ENCODE results near the gene ATL3.
"Not testable (repeated sequence)": the region's sequence is repeated elsewhere in the genome, so short reads cannot be mapped to it uniquely, and the experiment has no call there.

Gene ATL3

DNA sequence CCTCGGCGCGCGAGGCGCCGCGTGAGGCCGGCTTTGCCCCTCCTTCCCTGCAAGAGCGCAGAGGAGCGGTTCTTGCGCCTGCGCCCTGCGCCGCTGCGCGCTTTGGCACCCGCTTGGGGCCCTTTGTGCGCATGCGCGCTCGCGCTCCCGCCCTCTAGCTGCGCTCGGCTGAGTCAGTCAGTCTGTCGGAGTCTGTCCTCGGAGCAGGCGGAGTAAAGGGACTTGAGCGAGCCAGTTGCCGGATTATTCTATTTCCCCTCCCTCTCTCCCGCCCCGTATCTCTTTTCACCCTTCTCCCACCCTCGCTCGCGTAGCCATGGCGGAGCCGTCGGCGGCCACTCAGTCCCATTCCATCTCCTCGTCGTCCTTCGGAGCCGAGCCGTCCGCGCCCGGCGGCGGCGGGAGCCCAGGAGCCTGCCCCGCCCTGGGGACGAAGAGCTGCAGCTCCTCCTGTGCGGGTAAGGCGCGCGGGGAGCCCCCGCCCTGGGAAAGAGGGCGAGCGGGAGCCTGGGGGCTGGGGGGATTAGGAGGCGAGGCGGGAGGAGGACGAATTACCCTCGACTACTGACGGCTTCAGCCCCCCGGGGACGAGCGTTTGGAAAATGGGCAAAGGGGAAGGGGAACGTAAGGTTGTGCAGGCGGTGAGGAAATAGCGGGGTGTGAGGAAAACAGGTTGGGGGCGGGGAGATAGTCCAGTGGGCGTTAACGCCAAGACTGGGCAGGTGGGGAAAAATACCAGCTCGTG lies 10.3 kb upstream of the ATL3 start, which contains the start of gene RTN3:
Gene RTN3, plus strand, starts transcription at position 180 of the 745 bp plus-strand sequence. Its CDS starts 137 bp downstream, at position 317.
- peak; percentile 99 for DNase-seq (ENCODE audit: low read depth)

- DNase-seq (ENCODE audit: low read depth) = no peak
Observed at GRCh38 chr11:63680834-63681320, 9.7 kb upstream of the ATL3 start.

DNA sequence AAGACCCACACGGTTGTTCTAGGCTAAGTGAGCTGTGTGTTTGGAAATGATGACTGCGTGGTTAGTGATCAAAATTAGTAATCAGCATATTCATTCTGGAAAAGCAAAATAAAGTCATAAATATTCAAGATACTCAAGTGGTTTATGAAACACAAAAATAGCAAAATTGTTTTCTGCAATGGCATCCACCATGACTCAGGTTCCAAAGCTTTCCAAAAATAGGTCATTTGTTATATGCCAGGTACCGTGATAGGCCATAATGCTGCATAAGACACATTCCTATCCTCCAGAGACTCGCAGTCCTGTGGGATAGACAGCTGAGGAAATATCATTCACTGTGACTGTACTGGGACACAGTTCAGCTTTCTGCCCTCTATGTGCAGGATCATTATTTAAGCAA lies 2.4 kb upstream of the ATL3 start:
- DNase-seq (ENCODE audit: low read depth) = no peak

- DNase-seq (ENCODE audit: low read depth) = no peak
Observed at GRCh38 chr11:63672936-63673539, 1.9 kb upstream of the ATL3 start.

DNA sequence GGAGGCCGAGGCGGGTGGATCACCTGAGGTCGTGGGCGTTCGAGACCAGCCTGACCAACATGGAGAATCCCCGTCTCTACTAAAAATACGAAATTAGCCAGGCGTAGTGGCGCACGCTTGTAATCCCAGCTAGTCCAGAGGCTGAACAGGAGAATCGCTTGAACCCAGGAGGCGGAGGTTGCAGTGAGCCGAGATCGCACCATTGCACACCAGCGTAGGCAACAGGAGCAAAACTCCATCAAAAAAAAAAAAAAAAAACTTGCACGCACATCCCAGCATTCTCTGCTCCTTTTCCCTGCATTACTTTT lies 934 bp upstream of the ATL3 start:
- no peak for DNase-seq (ENCODE audit: low read depth)

DNA sequence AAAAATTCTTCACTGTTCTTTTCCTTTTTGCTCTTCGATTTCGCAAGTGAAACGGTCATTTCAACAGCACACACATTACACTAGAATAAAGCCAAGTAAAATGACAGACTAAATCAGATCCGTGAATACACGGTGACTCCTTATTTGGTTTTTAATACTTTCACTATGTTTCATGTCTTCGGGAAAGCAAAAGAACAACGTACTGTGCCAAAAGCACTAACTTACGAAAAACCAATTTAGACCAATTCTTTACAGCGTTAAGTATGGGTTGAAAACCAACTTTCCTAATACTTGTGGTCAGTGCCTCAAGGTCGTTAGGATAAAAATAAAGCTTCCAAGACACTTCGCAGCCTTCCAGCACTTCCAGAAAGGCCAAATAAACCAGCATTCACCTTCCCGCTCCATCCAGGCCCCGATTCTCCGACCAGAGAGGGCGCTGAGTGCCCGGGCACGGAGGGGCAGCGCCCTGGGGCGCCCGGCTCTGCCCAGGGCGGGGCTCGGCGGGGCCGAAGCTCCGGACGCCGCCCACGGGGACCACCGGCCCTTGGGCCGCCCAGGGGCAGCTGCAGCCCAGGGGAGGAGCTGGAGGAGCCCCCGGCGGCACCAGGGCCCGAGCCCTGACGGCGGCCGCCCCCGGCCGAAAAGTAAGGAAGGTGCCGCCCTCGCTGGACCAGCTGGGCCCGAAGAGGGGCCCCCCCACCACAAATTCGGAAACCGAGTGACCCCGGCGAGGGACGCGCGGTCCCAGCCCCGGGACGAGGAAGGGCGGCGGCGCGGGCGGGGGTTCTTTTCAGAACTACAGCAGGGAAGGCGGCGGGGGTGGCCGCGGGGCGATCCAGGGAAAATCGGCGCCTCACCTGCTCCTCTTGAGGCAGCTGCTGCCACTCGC lies 499 bp downstream of the ATL3 start:
- DNase-seq (ENCODE audit: low read depth) = peak; percentile 24

- no peak for DNase-seq (ENCODE audit: low read depth)
Observed at GRCh38 chr11:63670096-63670432, 1.1 kb downstream of the ATL3 start.

DNA sequence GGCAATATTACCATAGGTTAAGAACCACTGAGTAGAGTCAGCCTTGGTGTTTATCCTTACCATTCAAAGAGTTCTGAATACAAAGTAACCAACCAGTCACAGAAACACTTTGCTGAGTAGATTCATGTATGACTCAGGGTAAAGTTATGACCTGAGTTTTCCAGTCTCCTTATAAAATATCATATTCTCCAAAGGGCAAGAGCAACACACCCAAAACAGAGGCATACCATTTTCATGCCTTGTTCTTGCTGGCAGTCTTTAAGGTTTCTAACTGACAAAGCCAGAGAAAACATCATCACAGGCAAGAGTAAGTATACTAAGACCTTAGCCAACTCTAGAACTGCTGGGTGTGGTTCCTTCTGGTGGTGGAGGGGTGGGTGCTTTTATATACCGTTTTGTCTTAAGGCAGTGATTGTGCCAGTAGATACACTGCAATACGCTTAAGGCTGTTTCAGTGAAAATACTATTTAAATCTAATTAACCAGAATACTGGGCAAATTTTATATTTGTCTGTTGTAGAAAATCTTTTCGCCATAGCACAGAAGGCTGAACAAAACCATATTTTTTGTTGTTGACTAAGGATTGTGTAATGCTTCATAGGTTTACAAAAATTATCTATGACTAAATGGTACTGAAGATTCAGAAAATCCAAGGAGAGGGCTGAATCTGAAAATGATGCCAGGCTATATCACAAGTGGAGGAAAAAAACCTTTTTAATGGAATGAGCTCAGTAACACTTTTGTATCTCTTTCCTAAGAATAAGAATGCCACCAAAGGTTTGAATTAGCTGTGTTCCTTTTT lies 3.0 kb downstream of the ATL3 start:
- no peak for DNase-seq (ENCODE audit: low read depth)

DNA sequence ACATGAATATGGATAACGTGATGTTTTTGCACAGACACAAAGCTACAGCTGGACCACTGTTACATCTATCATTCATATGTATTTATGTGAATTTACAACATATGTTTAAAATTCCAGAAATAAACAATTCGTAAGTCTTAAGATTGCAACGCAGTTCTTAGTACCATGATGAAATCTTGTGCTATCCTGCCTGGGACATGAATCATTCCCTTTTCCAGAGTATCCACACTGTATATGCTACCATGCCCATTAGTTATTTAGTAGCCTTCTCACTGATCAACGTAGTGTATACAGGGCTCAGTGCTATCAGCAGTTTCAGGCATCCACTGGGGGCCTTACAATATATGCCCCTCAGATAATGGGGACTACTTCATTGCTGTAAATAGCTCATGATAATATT lies 4.3 kb downstream of the ATL3 start:
- DNase-seq (ENCODE audit: low read depth) = no peak

DNA sequence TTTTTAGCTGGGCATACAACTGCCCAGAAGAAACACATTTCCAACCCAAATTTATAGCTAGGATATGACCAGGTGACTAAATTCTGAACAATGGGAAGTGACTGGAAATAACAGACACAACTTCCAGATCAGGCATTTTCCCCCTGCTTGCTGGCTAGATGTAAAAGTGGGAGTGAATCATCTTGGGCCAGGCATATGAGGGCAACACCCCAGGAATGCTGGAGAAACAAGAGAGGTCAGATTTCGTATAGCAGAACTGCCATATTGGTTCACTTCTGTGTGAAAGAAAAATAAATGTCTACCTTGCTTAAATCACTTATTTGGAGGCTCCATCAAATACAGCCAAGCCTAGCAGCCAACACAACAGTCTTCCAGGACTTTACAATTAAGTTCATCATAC lies 7.4 kb downstream of the ATL3 start:
- DNase-seq (ENCODE audit: low read depth) = no peak

DNA sequence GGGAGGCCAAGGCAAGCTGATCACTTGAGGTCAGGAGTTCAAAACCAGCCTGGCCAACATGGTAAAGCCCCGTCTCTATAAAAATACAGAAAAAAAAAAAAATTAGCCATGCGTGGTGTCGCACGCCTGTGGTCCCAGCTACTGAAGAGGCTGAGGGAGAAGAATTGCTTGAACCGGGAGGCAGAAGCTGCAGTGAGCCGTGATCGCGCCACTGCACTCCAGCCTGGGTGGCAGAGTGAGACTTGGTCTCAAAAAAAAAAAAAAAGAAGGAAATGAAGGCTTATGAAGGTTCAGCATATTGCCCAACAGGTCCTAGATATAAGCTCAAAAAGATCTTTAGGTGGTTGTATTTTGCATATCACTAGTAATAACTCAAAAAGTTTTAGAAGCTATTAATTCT lies 10.2 kb downstream of the ATL3 start:
- no peak for DNase-seq (ENCODE audit: low read depth)

DNA sequence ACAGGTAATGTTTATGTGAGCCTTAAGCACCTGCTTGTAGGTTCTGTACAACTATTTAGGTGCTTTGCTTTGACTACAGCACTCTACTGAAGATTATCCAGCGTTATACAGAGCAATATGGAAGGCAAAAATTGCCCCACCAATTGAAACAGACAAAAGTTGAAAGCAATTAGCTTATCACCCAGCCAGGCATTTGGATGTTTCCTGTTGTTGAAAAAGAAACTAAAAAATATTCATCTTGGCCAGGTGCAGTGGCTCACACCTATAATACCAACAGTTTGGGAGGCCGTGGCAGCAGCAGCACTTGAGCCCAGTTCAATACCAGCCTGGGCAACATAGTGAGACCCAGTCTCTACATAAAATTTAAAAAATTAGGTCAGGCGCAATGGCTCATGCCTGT lies 18.5 kb downstream of the ATL3 start:
- DNase-seq (ENCODE audit: low read depth) = no peak

GRCh38 chr11:63643205-63643604 lies 28.0 kb downstream of the ATL3 start:
- no peak for DNase-seq (ENCODE audit: low read depth)

- no peak for DNase-seq (ENCODE audit: low read depth)
Observed at GRCh38 chr11:63641727-63642126, 29.4 kb downstream of the ATL3 start.

DNA sequence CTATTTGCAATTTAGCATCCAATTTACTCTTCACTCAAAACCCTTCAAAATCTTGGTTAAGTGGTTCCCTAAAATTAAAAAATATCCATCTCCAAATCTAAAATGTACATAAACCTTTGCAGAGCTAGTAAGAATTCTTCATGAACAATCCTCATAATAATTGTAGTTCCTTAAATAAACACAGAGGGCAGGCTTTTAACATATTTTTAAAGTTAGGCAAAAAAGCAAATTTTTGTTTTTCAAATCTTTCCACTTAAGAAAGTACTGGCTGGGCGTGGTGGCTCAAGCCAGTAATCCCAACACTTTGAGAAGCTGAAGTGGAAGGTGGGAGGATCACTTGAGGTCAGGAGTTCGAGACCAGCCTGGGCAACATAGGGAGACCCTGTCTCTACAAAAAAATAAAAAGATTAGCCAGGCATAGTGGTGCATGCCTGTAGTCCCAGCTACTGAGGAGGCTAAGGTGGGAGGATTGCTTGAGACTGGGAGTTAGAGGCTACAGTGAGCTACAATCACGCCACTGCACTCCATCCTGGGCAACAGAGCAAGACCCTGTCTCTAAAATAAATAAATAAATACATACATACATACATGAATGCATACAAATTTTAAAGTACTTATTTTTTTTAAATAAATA lies 31.9 kb downstream of the ATL3 start:
- no peak for DNase-seq (ENCODE audit: low read depth)

- DNase-seq (ENCODE audit: low read depth) = not testable (repeated sequence)
Observed at GRCh38 chr11:63638436-63638835, 32.7 kb downstream of the ATL3 start.

DNA sequence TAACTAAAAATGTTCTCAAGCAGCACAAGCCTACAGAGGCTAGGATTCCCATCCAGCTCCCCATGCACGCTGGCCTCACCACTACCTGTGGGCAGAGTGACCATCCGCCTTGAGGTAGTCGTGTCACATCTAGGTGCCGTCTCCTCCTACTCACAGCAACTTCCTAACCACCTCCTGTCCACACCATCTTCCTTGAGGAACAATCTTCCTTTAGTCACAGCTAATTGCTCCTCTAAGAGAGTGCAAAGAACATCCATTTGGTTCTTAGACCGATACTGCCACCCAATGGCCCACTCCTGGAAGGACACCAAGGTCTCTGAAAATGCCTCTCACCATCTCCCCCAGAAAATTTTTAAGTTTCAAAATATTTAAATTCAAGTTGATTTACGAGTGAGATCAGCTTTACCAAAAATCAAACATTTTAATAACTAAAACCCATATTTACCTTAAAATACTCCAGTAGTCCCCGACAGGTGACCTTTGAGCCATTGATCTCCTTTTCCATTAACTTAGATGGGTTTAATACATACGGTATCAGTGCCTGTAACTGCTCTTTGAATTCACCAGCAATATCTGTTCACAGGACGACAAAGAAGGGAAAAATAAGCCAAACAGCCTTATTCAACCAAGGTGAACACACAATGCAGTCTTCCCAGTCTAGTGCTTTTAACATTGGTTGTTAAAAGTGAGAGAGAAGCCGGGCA lies 35.3 kb downstream of the ATL3 start:
- peak; percentile 62 for DNase-seq (ENCODE audit: low read depth)

GRCh38 chr11:63629426-63629825 lies 41.8 kb downstream of the ATL3 start:
- DNase-seq (ENCODE audit: low read depth) = no peak

- no peak for DNase-seq (ENCODE audit: low read depth)
Observed at GRCh38 chr11:63623513-63624140, 47.5 kb downstream of the ATL3 start.

DNA sequence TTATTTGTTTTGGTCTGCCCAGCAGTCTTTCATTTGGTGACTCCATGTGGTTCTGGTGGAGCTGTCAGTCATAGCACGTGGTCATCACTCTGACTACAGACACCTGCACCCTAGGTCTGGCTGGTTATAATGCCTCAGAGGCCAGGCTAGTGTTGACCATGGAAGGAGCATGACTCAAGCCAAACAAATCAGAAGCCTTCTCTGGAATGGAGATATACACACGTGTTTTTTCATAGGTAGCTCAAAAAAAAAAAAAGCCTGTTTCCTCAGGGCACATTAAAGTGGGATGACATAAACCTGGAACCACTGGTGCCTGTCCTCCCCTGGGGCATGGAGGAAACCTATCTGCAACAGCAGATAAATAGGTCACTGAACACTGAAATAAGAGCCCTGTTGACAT lies 48.9 kb downstream of the ATL3 start:
- no peak for DNase-seq (ENCODE audit: low read depth)

DNA sequence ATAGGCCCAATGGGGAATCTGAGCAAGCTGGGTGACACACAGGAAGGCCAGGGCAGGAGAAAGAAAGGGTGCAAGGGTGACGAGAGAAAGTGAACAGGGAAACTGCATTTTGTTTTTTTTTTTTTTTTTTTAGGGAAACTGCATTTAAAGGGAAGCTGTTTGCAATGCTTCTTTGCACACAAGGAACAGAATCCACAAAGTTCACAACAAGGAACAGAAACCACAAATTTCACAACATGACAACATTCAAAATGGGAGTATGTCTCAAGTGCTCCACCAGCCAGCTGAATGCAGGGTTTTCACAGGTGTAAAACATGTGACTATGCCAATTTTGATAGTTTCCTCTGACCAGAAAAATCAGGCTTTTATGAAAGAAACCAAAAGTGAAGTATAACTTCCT lies 50.1 kb downstream of the ATL3 start:
- no peak for DNase-seq (ENCODE audit: low read depth)

Data from activated T-cell treated with anti-CD3 and anti-CD28 coated beads for 1 hour (primary cell).